GM21360 (cell line): ENCODE measurements around the gene CRIP3.
A peak's percentile ranks its signal among the peaks of the same experiment; 100 is the strongest.
"Not testable (repeated sequence)": the region's sequence is repeated elsewhere in the genome, so short reads cannot be mapped to it uniquely, and the experiment has no call there.

Experiments used
- ATAC-seq: cut with Tn5 transposase; IDR thresholded peaks from one replicate; pipeline ENCODE4 v1.9.1; 2021; ENCODE audit warnings: mild to moderate bottlenecking, moderate library complexity; ENCODE audit not compliant: unreplicated experiment

Gene CRIP3

GRCh38 chr6:43308101-43308989, at the start of gene CRIP3:
CRIP3 (minus strand) TSS chr6:43308826; CDS start chr6:43308792, 34 bp downstream.
- ATAC-seq: peak; percentile 59

GRCh38 chr6:43355862-43356590, 47.4 kb upstream of the CRIP3 start:
- no peak for ATAC-seq

GRCh38 chr6:43351951-43352350, 43.3 kb upstream of the CRIP3 start:
- ATAC-seq: not testable (repeated sequence)

GRCh38 chr6:43347444-43347843, 38.8 kb upstream of the CRIP3 start:
- no peak for ATAC-seq

GRCh38 chr6:43347021-43347420, 38.4 kb upstream of the CRIP3 start:
- ATAC-seq: no peak

GRCh38 chr6:43346243-43346642, 37.6 kb upstream of the CRIP3 start:
- not testable (repeated sequence) for ATAC-seq

GRCh38 chr6:43339168-43339567, 30.5 kb upstream of the CRIP3 start:
- ATAC-seq: peak; percentile 61

GRCh38 chr6:43338243-43338642, 29.6 kb upstream of the CRIP3 start:
- no peak for ATAC-seq

GRCh38 chr6:43336382-43336781, 27.8 kb upstream of the CRIP3 start:
- ATAC-seq: no peak

- no peak for ATAC-seq
Observed at GRCh38 chr6:43335469-43335868, 26.8 kb upstream of the CRIP3 start.

- ATAC-seq: no peak
Observed at GRCh38 chr6:43334466-43335095, 26.0 kb upstream of the CRIP3 start.

- no peak for ATAC-seq
Observed at GRCh38 chr6:43331891-43332290, 23.3 kb upstream of the CRIP3 start.

- ATAC-seq: no peak
Observed at GRCh38 chr6:43331470-43331869, 22.8 kb upstream of the CRIP3 start.

- no peak for ATAC-seq
Observed at GRCh38 chr6:43328528-43328927, 19.9 kb upstream of the CRIP3 start.

- ATAC-seq: no peak
Observed at GRCh38 chr6:43325876-43326275, 17.2 kb upstream of the CRIP3 start.

- no peak for ATAC-seq
Observed at GRCh38 chr6:43318011-43318410, 9.4 kb upstream of the CRIP3 start.

- no peak for ATAC-seq
Observed at GRCh38 chr6:43313813-43314212, 5.2 kb upstream of the CRIP3 start.

- ATAC-seq: no peak
Observed at GRCh38 chr6:43311666-43312065, 3.0 kb upstream of the CRIP3 start.

GRCh38 chr6:43310624-43311023, 2.0 kb upstream of the CRIP3 start:
- no peak for ATAC-seq

GRCh38 chr6:43310134-43310533, 1.5 kb upstream of the CRIP3 start:
- ATAC-seq: no peak

- ATAC-seq: no peak
Observed at GRCh38 chr6:43308990-43309477, 408 bp upstream of the CRIP3 start.
